Raji (cell line): ENCODE data around the gene NAPB.

Source experiments
- POLR2A ChIP-seq: IDR thresholded peaks from 2 replicates; pipeline ENCODE4 v1.6.1; 2011; ENCODE audit warnings: low read depth, low read length, control low read depth; ENCODE audit not compliant: insufficient read depth

The NAPB gene

GRCh38 chr20:23367770-23368169 lies 53.5 kb downstream of the NAPB start:
- no peak for TF ChIP-seq POLR2A

GRCh38 chr20:23366384-23366783 lies 54.9 kb downstream of the NAPB start:
- no peak for TF ChIP-seq POLR2A

GRCh38 chr20:23365390-23366165 lies 55.7 kb downstream of the NAPB start:
- TF ChIP-seq POLR2A, result no peak

DNA sequence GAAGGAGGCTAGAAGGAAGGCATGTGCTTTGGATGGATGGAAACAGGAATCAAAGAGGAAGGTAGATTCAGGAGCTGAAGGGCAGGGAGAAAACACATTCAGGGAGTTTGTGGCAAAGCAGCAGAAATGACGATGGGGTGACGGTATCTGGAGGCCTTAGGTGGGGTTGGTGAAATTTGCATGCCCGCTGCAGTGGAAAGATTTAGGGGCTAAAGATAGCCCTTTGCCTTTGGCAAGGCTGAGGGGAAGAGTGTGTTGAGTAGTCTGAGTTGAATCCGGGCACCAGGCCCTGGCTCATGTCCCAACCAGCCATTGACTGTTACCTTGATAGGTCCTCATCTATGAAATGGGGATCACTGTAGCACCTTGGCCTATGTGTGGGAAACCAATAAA lies 58.0 kb downstream of the NAPB start:
- TF ChIP-seq POLR2A, result peak; percentile 57

DNA sequence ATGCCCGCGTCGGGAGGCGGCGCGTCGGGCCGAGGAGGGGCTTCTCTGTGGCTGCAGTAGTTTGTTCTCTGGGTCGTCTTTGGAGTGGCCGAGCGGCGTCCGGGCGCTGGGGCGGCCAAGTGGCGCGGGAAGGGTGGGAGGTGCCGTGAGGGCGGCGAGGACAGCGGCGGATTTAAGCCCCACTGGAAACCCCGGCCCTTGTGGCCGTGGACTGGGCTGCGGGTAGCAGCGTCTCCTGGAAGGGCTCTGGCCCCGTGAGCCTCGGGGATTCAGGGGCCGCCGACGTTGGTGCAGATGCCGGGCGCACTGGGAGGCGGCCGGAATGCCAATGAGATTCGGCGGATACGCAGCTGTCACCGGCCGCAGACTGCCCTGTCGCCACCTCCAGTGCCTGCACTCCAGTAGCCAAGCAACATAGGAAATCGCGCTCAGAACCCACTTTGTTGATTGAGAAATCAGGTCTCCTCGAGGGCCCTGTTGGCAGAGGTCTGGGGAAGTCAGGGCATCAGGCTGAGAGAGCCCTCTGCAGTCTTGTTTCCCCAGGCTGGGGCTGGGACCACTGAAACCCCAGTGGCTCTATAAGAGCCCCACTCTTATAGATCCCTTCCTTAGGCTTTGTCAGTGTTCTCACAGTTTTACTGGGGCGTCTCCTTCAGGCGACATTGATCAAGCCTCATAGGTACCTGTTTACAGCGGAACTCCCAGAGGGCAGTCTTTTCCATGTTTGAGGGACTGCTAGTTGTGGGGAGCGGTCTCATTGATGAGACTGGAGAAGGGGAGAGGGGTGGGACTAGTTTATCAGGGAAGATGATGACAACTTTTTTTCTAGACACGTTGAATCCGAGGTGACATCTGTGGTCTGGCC lies 58.7 kb downstream of the NAPB start:
- TF ChIP-seq POLR2A, result no peak

GRCh38 chr20:23361476-23362391 lies 59.6 kb downstream of the NAPB start, which contains the start of gene GZF1:
Gene GZF1, plus strand, starts transcription at chr20:23362182. Its CDS starts 2,202 bp downstream, at chr20:23364384.
- TF ChIP-seq POLR2A, result peak; percentile 87

GRCh38 chr20:23361119-23361475 lies 60.2 kb downstream of the NAPB start:
- no peak for TF ChIP-seq POLR2A

GRCh38 chr20:23360531-23360930 lies 60.8 kb downstream of the NAPB start:
- no peak for TF ChIP-seq POLR2A

GRCh38 chr20:23358923-23359593 lies 62.2 kb downstream of the NAPB start:
- TF ChIP-seq POLR2A, result no peak

DNA sequence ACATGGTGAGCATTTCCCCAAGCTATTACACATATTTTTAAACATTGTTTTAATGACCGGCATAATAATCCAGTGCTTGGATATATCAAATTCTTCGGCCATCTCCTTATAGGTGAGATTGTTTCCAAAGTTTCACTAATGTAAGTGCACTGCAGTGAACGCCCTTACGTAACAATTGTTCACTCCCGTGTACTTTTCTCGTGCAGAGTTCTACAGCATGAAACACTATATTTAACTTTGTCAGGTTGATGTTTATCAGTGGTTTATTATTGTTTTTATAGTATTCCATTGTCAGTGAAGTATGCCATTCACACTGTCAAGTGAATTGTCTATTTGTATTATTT lies 62.8 kb downstream of the NAPB start:
- TF ChIP-seq POLR2A, result no peak

DNA sequence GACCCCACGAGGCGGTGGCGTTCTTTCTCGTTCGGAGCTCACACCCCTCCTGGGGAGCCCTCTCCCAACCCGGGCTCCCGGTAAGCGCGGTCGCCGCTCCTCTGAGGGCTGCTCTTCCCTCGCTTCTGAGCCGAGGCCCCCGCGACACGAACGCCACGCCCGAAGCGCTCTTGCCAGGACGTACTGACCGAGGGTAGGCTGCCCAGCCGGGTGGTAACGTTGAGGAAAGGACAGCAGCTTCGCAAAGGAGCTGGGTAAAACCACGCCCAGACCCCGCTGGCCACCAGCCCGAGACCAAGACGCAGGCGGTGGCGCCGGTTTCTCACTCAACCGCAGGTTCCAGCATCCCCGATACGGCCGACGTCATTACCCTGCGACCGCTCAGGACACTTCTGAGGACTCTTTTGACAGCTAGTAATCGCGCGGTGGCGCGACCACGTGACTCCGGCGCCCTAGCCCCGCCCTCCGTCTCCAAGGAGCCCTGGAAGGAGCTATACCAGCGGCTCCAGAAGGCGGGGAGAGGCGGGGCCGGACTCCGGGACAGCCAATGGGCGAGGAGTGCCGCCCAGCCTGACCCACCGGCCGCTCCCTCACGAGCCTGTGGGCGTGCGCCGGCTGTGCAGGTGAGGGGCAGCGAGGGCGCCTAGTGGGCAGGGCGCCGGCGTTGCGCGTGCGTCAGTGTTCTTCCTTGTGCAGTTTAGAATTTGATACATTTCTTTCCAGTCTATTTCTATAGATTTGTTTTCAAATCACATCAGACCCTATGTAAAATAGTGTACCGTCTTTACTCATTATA lies 63.3 kb downstream of the NAPB start:
- peak; percentile 74 for TF ChIP-seq POLR2A

DNA sequence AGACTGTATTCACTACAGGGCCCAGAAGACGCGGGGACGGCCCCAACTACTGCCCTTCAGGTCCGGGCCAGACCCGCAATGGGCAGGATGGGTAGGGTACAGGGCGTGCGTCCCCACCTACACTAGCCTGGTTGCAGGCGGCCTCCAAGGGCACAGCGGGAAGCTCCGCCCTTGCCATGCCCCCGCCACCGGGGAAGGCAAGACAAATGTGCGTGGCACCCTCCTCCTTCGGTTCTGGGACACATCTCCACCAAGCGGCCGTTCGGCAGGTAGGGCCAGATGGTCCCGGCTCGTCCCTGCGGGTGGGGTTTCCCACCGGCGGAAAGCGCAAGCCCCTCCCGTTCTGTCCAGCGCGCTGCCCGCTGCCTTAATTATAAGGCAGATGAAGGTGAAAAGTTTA lies 65.1 kb downstream of the NAPB start:
- TF ChIP-seq POLR2A, result no peak

- TF ChIP-seq POLR2A, result peak; percentile 33; the same call in 1 of the 2 replicates
These were observed 70.1 kb downstream of the NAPB start for GRCh38 chr20:23350904-23351838.
